T-helper 1 cell treated with Interleukin-12 subunit alpha and Interleukin-12 subunit beta and Interleukin-4 antibody, amounts not matched to agents 30 μg/mL and 1 μg/mL, for 36 hours (primary cell): ENCODE data around the gene EDIL3.

Experiments
- H3K27ac Mint-ChIP-seq: one replicate; pipeline ENCODE4 v1.8.0; 2021; ENCODE audit warnings: mild to moderate bottlenecking, mixed read lengths
- H3K27me3 Mint-ChIP-seq: one replicate; pipeline ENCODE4 v1.8.0; 2021; ENCODE audit warnings: low read depth, mixed read lengths
- H3K36me3 Mint-ChIP-seq: one replicate; pipeline ENCODE4 v1.8.0; 2021; ENCODE audit warnings: low read depth, mixed read lengths
- H3K4me1 Mint-ChIP-seq: one replicate; pipeline ENCODE4 v1.8.0; 2021; ENCODE audit warnings: low read depth, mixed read lengths
- H3K4me3 Mint-ChIP-seq: one replicate; pipeline ENCODE4 v1.8.0; 2021; ENCODE audit warnings: mild to moderate bottlenecking, moderate library complexity, mixed read lengths
- H3K9me3 Mint-ChIP-seq: one replicate; pipeline ENCODE4 v1.8.0; 2021; ENCODE audit warnings: mixed read lengths

Gene EDIL3

DNA sequence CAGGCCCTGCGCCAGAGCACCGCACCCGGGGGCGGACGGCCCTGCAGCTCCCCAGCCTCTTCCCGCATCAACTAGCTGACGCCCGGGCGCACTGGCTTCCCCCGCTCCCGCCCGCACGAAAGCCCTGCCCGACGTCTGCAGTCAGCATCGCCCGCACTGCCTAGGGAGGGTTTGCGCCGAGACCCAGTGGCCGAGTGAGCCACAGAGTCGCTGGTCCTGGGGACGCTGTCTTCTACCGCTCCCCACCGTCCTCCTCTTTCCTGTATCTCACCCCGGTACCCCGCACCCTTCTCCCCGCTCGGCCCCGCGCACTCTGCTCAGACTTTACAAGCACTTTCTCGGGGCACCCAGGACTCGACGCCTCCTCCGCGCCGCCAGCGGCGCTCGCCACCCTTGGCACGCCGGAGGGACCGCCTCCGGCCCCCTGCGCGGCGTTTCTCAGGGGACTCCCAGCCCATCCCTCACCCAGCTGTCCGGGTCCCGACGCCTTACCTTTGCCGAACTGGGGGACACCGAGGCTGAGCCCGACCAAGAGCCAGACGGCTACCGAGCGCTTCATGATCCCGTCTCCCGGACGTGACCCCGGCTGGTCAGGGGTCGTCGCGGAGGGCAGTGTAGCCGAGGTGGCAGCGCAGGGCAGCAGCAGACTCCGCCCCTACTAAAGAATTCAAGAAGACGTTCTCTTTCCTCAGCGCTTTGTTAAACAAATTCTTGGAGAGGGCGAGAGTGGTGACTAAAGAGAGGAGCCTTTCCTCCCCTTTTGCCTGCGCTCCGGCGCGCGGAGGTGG, 670 bp downstream of the EDIL3 start:
- no peak overlapping the region for H3K27ac Mint-ChIP-seq
- H3K4me3 Mint-ChIP-seq, result no peak overlapping the region
- no peaks in the 10 kb centered on the region for H3K9me3 Mint-ChIP-seq
- H3K36me3 Mint-ChIP-seq, result no peaks in the 10 kb centered on the region
- H3K27me3 Mint-ChIP-seq, result peaks cover 52% of the 10 kb centered on the region
- peaks cover 5% of the 10 kb centered on the region for H3K4me1 Mint-ChIP-seq

- Mint-ChIP-seq H3K9me3 (no peaks in the 10 kb centered on the region), H3K4me3 (no peak overlapping the region), H3K27ac (no peak overlapping the region), H3K4me1 (peaks cover 5% of the 10 kb centered on the region), H3K36me3 (no peaks in the 10 kb centered on the region), H3K27me3 (peaks cover 52% of the 10 kb centered on the region)
Measured at GRCh38 chr5:84383296-84383815, 1.3 kb downstream of the EDIL3 start.

GRCh38 chr5:84382363-84383295, 2.1 kb downstream of the EDIL3 start:
- H3K4me3 Mint-ChIP-seq, result no peak overlapping the region
- peaks cover 5% of the 10 kb centered on the region for H3K4me1 Mint-ChIP-seq
- H3K9me3 Mint-ChIP-seq, result no peaks in the 10 kb centered on the region
- no peak overlapping the region for H3K27ac Mint-ChIP-seq
- no peaks in the 10 kb centered on the region for H3K36me3 Mint-ChIP-seq
- H3K27me3 Mint-ChIP-seq, result peaks cover 52% of the 10 kb centered on the region

GRCh38 chr5:84381502-84382362, 2.9 kb downstream of the EDIL3 start:
- no peaks in the 10 kb centered on the region for H3K9me3 Mint-ChIP-seq
- no peak overlapping the region for H3K4me3 Mint-ChIP-seq

DNA sequence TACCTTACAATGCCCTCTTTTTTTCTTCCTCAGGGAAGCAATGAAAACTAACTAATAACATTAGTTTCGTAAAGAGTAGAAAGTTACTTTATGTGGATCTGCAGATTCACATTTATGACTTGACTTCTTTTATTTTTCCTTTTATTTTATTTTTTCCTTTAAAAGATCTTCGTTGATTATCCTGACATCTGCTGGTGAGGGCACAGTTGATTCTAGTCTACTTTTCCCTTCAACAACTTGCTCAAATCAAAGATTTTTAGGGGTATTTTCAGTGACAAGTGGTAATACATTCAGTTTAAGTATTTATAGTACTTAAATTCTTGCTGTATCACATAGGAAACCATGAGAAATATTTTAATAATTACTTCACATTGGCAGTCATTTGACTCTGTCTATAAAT, 4.9 kb downstream of the EDIL3 start:
- Mint-ChIP-seq H3K27ac (no peak overlapping the region), H3K4me1 (peaks cover 5% of the 10 kb centered on the region), H3K4me3 (no peak overlapping the region), H3K36me3 (no peaks in the 10 kb centered on the region), H3K9me3 (no peaks in the 10 kb centered on the region), H3K27me3 (peaks cover 29% of the 10 kb centered on the region)

More at GRCh38 chr5:84381502-84382362, 2.9 kb downstream of the EDIL3 start:
- H3K27ac Mint-ChIP-seq, result no peak overlapping the region
- H3K36me3 Mint-ChIP-seq, result no peaks in the 10 kb centered on the region
- peaks cover 49% of the 10 kb centered on the region for H3K27me3 Mint-ChIP-seq
- peaks cover 5% of the 10 kb centered on the region for H3K4me1 Mint-ChIP-seq

- peaks cover 5% of the 10 kb centered on the region for H3K4me1 Mint-ChIP-seq
- H3K27me3 Mint-ChIP-seq, result peaks cover 24% of the 10 kb centered on the region
- H3K27ac Mint-ChIP-seq, result no peak overlapping the region
- H3K9me3 Mint-ChIP-seq, result no peaks in the 10 kb centered on the region
- no peak overlapping the region for H3K4me3 Mint-ChIP-seq
- no peaks in the 10 kb centered on the region for H3K36me3 Mint-ChIP-seq
Measured at GRCh38 chr5:84378961-84379360, 5.7 kb downstream of the EDIL3 start.

- Mint-ChIP-seq H3K4me3 (no peak overlapping the region), H3K36me3 (no peaks in the 10 kb centered on the region)
Measured at GRCh38 chr5:84378420-84378819, 6.3 kb downstream of the EDIL3 start.

GRCh38 chr5:84376346-84376745, 8.3 kb downstream of the EDIL3 start:
- H3K4me1 Mint-ChIP-seq, result no peaks in the 10 kb centered on the region
- no peak overlapping the region for H3K27ac Mint-ChIP-seq

More at GRCh38 chr5:84378420-84378819, 6.3 kb downstream of the EDIL3 start:
- Mint-ChIP-seq H3K27ac (no peak overlapping the region), H3K27me3 (peaks cover 18% of the 10 kb centered on the region), H3K9me3 (no peaks in the 10 kb centered on the region), H3K4me1 (peaks cover 5% of the 10 kb centered on the region)

GRCh38 chr5:84374568-84374967, 10.1 kb downstream of the EDIL3 start:
- Mint-ChIP-seq H3K36me3 (no peaks in the 10 kb centered on the region), H3K27ac (no peak overlapping the region), H3K27me3 (no peaks in the 10 kb centered on the region), H3K4me1 (no peaks in the 10 kb centered on the region), H3K9me3 (no peaks in the 10 kb centered on the region), H3K4me3 (no peak overlapping the region)

More at GRCh38 chr5:84376346-84376745, 8.3 kb downstream of the EDIL3 start:
- H3K4me3 Mint-ChIP-seq, result no peak overlapping the region
- no peaks in the 10 kb centered on the region for H3K9me3 Mint-ChIP-seq
- H3K27me3 Mint-ChIP-seq, result no peaks in the 10 kb centered on the region
- H3K36me3 Mint-ChIP-seq, result no peaks in the 10 kb centered on the region

DNA sequence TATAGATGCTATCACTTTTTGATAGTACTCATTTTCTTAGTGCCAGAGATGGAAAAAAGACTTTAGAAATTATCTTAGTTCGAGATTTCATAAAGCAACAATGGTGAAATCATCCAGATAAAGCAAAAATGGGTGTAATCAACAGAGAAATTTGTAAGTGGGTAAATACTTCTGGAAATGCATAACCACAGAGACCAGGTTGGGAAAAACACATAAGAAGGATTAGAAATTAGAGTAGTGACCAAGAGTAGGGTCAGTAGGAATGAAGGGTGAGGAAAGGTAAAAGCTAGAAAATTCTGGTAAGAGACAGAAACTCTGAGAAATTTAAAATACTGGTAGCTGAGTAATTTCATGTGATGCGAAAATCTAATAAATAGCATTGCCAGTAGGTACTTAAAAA, 11.2 kb downstream of the EDIL3 start:
- H3K4me3 Mint-ChIP-seq, result no peak overlapping the region
- H3K4me1 Mint-ChIP-seq, result no peaks in the 10 kb centered on the region
- H3K27ac Mint-ChIP-seq, result no peak overlapping the region
- H3K9me3 Mint-ChIP-seq, result no peaks in the 10 kb centered on the region
- H3K36me3 Mint-ChIP-seq, result no peaks in the 10 kb centered on the region
- no peaks in the 10 kb centered on the region for H3K27me3 Mint-ChIP-seq

GRCh38 chr5:84372066-84372695, 12.5 kb downstream of the EDIL3 start:
- H3K4me1 Mint-ChIP-seq, result no peaks in the 10 kb centered on the region
- H3K36me3 Mint-ChIP-seq, result no peaks in the 10 kb centered on the region
- no peaks in the 10 kb centered on the region for H3K9me3 Mint-ChIP-seq
- H3K27ac Mint-ChIP-seq, result no peak overlapping the region
- no peaks in the 10 kb centered on the region for H3K27me3 Mint-ChIP-seq
- no peak overlapping the region for H3K4me3 Mint-ChIP-seq

- Mint-ChIP-seq H3K4me1 (no peaks in the 10 kb centered on the region), H3K4me3 (no peak overlapping the region), H3K36me3 (no peaks in the 10 kb centered on the region), H3K9me3 (no peaks in the 10 kb centered on the region), H3K27me3 (no peaks in the 10 kb centered on the region), H3K27ac (no peak overlapping the region)
Measured at GRCh38 chr5:84370176-84370575, 14.5 kb downstream of the EDIL3 start.

DNA sequence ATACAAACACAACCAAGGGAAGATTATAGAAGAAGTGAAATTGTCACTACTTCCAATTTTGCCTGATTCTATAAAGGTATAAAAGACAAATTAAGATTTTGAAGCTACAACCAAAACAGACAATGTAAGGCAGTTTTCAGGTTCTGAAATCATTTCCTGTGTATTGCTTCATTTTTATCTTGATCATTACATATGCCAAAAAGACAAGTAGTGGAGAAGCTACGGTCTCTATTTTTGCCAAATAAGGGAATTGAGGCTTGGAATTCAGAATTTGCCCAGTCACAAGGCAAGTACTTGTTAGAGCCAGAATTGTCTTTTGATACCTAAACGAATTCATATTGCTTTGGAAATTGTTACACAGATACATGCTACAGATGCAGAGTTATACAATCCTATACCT, 20.6 kb downstream of the EDIL3 start:
- Mint-ChIP-seq H3K9me3 (no peaks in the 10 kb centered on the region), H3K4me1 (no peaks in the 10 kb centered on the region), H3K27me3 (no peaks in the 10 kb centered on the region), H3K27ac (no peak overlapping the region), H3K4me3 (no peak overlapping the region), H3K36me3 (no peaks in the 10 kb centered on the region)
